Measurements from ENCODE around the gene LYG2. TPM values are rescaled to one million over a fixed set of nuclear protein-coding genes. Genes with fewer than 3 reads are reported as not detected.

Gene LYG2
- total RNA-seq: not detected in 2 replicates

GRCh38 chr2:99255491-99256318 lies at the start of gene LYG2:
TSS of gene LYG2 (minus strand) at chr2:99255666. CDS start at chr2:99254260, 1,406 bp downstream.

DNA sequence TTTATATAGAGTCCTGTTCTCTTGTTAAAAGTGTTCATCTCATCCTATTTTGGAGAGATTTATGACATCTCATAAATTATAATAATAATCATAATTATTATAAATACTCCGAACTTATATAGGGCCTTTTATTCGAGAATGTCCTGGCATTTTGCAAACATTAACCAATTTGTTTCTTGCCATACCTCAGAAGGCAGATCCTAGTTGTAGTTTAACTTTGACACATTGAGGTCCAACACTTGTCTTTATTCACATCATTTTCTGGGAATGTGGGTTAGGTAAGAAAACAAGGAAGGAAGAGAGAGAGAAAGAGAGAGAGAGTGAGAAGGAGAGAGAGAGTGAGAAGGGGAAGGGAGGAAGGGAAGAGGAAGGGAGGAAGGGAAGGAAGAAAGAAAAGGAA lies 45.6 kb upstream of the LYG2 start, which contains the start of gene LYG1:
Gene LYG1, minus strand, starts transcription at position 101 of the 400 bp plus-strand sequence. CDS start 5,527 bp downstream, outside the sequence.

Other genes starting within 250 kb of the LYG2 start
- 0.18 TPM in 1 of 2 replicates, not detected in the other for gene C2orf15, start 114.0 kb downstream of the LYG2 start, total RNA-seq
- gene TSGA10, start 100.7 kb downstream of the LYG2 start, total RNA-seq: 3.3 and 13.1 TPM in 2 replicates
- 4.1 and 6.2 TPM in 2 replicates for gene LIPT1, start 100.7 kb downstream of the LYG2 start, total RNA-seq
- 25.5 and 26.9 TPM in 2 replicates for gene MITD1, start 74.6 kb downstream of the LYG2 start, total RNA-seq
- 33.9 and 36.1 TPM in 2 replicates for gene MRPL30, start 74.5 kb downstream of the LYG2 start, total RNA-seq
- gene LYG1, start 45.5 kb upstream of the LYG2 start, total RNA-seq: 0.14 TPM in 1 of 2 replicates, not detected in the other
- 81.1 and 88.9 TPM in 2 replicates for gene TXNDC9, start 80.7 kb upstream of the LYG2 start, total RNA-seq
- gene EIF5B, start 81.7 kb upstream of the LYG2 start, total RNA-seq: 34.7 and 57.7 TPM in 2 replicates
- 31.2 and 43.3 TPM in 2 replicates for gene REV1, start 234.4 kb upstream of the LYG2 start, total RNA-seq